DOHH2 (cell line): ENCODE results near the gene THRB.

Source experiments
- H3F3A ChIP-seq: fragments of 200-600 bp; sonication (generic), shearing (Covaris generic); 2 replicates; pipeline ENCODE4 v1.6.0; 2016; ENCODE audit warnings: antibody characterized with exemption, mild to moderate bottlenecking; ENCODE audit not compliant: control insufficient read depth, insufficient read depth
- H3K27ac ChIP-seq: fragments of 200-600 bp; sonication (generic); 2 replicates; pipeline ENCODE4 v1.5.1; 2014; ENCODE audit warnings: low read depth, mild to moderate bottlenecking, low read length, moderate library complexity
- H3K27me3 ChIP-seq: fragments of 200-600 bp; sonication (generic); 2 replicates; pipeline ENCODE4 v1.6.1; 2014; ENCODE audit warnings: mild to moderate bottlenecking, low read length, mixed read lengths; ENCODE audit not compliant: control insufficient read depth
- H3K36me3 ChIP-seq: fragments of 200-600 bp; sonication (generic); 2 replicates; pipeline ENCODE4 v1.6.1; 2014; ENCODE audit warnings: mild to moderate bottlenecking, low read length, moderate library complexity, mixed read lengths; ENCODE audit not compliant: control insufficient read depth
- H3K4me1 ChIP-seq: fragments of 200-600 bp; sonication (generic); 2 replicates; pipeline ENCODE4 v1.6.1; 2014; ENCODE audit warnings: mild to moderate bottlenecking, low read length, mixed read lengths; ENCODE audit not compliant: control insufficient read depth
- H3K4me2 ChIP-seq: fragments of 200-600 bp; sonication (generic); 2 replicates; pipeline ENCODE4 v1.6.0; 2014; ENCODE audit warnings: mild to moderate bottlenecking, low read length, moderate library complexity
- H3K4me3 ChIP-seq: fragments of 200-600 bp; sonication (generic); 2 replicates; pipeline ENCODE4 v1.5.1; 2014; ENCODE audit warnings: mild to moderate bottlenecking, low read length, mixed read lengths
- H3K79me2 ChIP-seq: fragments of 200-600 bp; sonication (generic); 2 replicates; pipeline ENCODE4 v1.6.1; 2014; ENCODE audit warnings: mild to moderate bottlenecking, low read length, mixed read lengths; ENCODE audit not compliant: control insufficient read depth
- H3K9me2 ChIP-seq: fragments of 200-600 bp; sonication (generic); replicated peaks from 2 replicates; pipeline ENCODE4 v1.6.1; 2014; ENCODE audit warnings: mild to moderate bottlenecking, low read length, mixed read lengths; ENCODE audit not compliant: control insufficient read depth
- H3K9me3 ChIP-seq: fragments of 200-600 bp; sonication (generic); 2 replicates; pipeline ENCODE4 v1.6.1; 2014; ENCODE audit warnings: antibody characterized with exemption, low read length, mixed read lengths; ENCODE audit not compliant: control insufficient read depth, insufficient read depth
- H4K20me1 ChIP-seq: fragments of 200-600 bp; sonication (generic); 2 replicates; pipeline ENCODE4 v1.6.0; 2014; ENCODE audit warnings: low read depth, mild to moderate bottlenecking, antibody characterized with exemption, low read length, moderate library complexity; ENCODE audit not compliant: control insufficient read depth, insufficient read depth
- EZH2phosphoT487 ChIP-seq: fragments of 200-600 bp; sonication (generic); IDR thresholded peaks from 2 replicates; pipeline ENCODE4 v1.6.1; 2017; ENCODE audit warnings: borderline replicate concordance, mild to moderate bottlenecking, antibody characterized with exemption, low read length, moderate library complexity, mixed read lengths
- TF ChIP-seq, protein P1 (sequence below): fragments of 200-600 bp; sonication (generic); IDR thresholded peaks from one replicate; pipeline ENCODE4 v1.5.1; 2014; ENCODE audit warnings: antibody characterized with exemption, mild to moderate bottlenecking, low read depth, low read length; ENCODE audit not compliant: poor library complexity, severe bottlenecking

Gene THRB

DNA sequence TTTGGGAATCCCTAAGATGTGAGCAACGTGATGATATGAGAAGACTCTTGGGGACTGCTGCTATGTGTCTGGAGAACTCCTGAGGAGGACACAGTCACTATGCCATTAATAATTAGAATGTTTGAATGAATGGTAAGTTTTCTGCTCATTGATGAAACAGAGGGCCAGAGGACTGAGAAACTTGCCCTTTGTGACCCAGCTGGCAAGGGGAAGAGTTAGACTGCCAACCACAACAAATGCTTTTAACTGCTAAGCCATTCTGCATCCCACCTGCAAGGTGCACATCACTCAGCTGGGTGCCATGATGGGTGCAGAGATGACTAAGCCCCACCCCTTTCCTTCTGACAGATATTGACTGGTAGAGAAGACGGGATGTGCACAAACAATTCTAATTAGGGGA lies 249.6 kb downstream of the THRB start:
- no peaks in the 10 kb centered on the region for H3K79me2 ChIP-seq
- H3K27ac ChIP-seq, result no peak overlapping the region
- H3F3A ChIP-seq, result no peaks in the 10 kb centered on the region
- H3K4me2 ChIP-seq, result no peak overlapping the region
- no peaks in the 10 kb centered on the region for H3K36me3 ChIP-seq
- no peak overlapping the region for H3K4me3 ChIP-seq
- no peaks in the 10 kb centered on the region for H3K4me1 ChIP-seq
- no peaks in the 10 kb centered on the region for H3K9me2 ChIP-seq
- H3K27me3 ChIP-seq, result no peaks in the 10 kb centered on the region
- no peaks in the 10 kb centered on the region for H3K9me3 ChIP-seq
- no peak for TF ChIP-seq EZH2phosphoT487
- TF ChIP-seq, protein P1, sequence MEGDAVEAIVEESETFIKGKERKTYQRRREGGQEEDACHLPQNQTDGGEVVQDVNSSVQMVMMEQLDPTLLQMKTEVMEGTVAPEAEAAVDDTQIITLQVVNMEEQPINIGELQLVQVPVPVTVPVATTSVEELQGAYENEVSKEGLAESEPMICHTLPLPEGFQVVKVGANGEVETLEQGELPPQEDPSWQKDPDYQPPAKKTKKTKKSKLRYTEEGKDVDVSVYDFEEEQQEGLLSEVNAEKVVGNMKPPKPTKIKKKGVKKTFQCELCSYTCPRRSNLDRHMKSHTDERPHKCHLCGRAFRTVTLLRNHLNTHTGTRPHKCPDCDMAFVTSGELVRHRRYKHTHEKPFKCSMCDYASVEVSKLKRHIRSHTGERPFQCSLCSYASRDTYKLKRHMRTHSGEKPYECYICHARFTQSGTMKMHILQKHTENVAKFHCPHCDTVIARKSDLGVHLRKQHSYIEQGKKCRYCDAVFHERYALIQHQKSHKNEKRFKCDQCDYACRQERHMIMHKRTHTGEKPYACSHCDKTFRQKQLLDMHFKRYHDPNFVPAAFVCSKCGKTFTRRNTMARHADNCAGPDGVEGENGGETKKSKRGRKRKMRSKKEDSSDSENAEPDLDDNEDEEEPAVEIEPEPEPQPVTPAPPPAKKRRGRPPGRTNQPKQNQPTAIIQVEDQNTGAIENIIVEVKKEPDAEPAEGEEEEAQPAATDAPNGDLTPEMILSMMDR, result no peak
- H4K20me1 ChIP-seq, result no peaks in the 10 kb centered on the region

DNA sequence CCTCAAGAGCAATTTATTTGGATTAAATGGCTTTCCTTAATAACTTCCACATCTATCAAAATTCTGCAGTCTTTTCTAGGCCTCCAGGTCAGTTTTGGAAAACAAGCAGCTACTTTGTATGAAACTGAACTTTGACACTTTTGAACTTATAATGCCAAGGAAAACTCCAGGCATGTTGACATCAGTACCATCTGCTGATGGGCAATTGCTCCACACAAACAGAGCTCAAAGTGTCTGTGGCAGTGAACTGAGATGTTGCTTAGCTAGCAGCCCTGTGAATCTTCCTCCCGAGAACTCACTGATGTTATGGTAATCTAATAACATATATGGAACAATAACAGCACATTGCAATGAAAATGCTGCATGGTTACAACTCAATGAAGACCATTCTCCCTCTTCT lies 250.2 kb downstream of the THRB start:
- Histone ChIP-seq H3K9me3 (no peaks in the 10 kb centered on the region), H3K4me3 (no peak overlapping the region), H3K4me2 (no peak overlapping the region), H4K20me1 (no peaks in the 10 kb centered on the region), H3K79me2 (no peaks in the 10 kb centered on the region), H3K27me3 (no peaks in the 10 kb centered on the region), H3K36me3 (no peaks in the 10 kb centered on the region), H3K9me2 (no peaks in the 10 kb centered on the region), H3K4me1 (no peaks in the 10 kb centered on the region), H3K27ac (no peak overlapping the region), H3F3A (no peaks in the 10 kb centered on the region)
- no peak for TF ChIP-seq EZH2phosphoT487
- TF ChIP-seq, protein P1, result no peak

DNA sequence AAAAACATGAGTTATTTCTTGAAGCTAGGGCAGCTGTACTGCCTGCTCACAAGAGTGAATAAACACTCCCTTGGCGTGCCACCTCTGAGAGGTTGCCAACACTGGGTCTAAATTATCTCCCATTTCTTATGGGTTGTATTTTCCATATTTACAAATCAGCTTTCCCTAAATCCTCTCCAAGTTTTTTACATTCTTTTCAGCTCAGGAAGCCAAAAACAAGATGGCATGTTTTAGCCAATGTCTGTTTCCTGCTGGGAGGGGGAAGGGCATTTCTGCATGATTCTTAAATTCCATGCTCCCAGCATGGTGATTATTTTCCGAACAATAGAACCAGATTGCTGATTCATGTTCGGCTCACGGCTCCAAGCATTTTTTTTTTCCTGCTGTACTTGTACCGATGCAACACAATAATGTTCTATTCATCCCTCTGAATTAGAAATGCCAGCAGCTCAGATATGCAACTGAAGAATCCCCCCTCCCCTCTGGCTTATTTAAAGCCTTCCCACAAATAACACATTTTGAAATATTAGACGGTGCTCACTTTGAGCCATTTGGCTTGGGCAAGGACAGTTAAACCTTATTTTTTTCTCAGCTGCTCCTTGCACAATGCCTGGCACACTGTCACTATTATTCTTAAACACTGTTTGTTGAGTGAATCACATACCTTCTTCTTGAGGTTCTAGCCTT lies 252.5 kb downstream of the THRB start:
- Histone ChIP-seq H3K4me1 (no peaks in the 10 kb centered on the region), H3K4me2 (no peak overlapping the region), H3K27ac (no peak overlapping the region)

More for the DNA sequence above, 252.5 kb downstream of the THRB start:
- Histone ChIP-seq H3K4me3 (no peak overlapping the region), H3K9me3 (no peaks in the 10 kb centered on the region), H3F3A (no peaks in the 10 kb centered on the region), H3K9me2 (no peaks in the 10 kb centered on the region), H3K79me2 (no peaks in the 10 kb centered on the region), H3K36me3 (no peaks in the 10 kb centered on the region), H3K27me3 (no peaks in the 10 kb centered on the region), H4K20me1 (no peaks in the 10 kb centered on the region)
- no peak for TF ChIP-seq EZH2phosphoT487
- TF ChIP-seq, protein P1, result no peak
